ENCODE data around the gene PLEKHG4. TPM values are rescaled to one million over a fixed set of nuclear protein-coding genes. Genes with fewer than 3 reads are reported as not detected.

PLEKHG4 gene
- total and polyA plus RNA-seq, 9 of the 15 experiments (the other 6 are each of a cell fraction or from before 2014, with no cell fraction given): 3.7 to 36.8 (median 17.9) TPM

DNA sequence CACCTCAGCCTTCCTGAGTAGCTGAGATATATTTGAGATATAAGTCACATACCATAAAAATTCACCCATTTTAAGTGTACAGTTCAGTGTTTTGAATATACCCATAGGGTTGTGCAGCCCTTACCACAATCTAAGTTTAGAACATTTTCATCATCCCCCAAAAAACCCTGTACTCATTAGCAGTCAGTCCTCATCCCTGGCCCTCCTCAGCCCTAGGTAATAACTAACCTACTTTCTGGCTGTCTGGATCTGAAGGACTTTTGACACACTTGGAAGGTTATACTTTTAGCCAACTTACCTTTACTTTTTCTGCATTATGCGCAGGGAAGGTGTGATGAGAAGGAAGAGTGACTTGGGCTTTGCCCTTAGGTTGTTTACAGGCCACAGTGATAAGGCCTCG is 4.0 kb upstream of the PLEKHG4 start:
- no peak overlapping the region for H3K4me3 ChIP-seq

More for the DNA sequence above, 4.0 kb upstream of the PLEKHG4 start:
- Histone ChIP-seq H2AFZ (ENCODE audit: low read depth, low read length) (no peak overlapping the region), H3K9me3 (replicated peaks; ENCODE audit: control insufficient read depth, insufficient read depth, low read depth, low read length) (no peaks in the 10 kb centered on the region), H3K9me1 (ENCODE audit: control insufficient read depth, insufficient read depth, low read length) (no peaks in the 10 kb centered on the region), H3K4me2 (ENCODE audit: insufficient read depth, low read length) (no peak overlapping the region), H3K36me3 (ENCODE audit: control insufficient read depth, insufficient read depth, low read length) (peaks cover 30% of the 10 kb centered on the region; the same call in 2 of the 3 replicates), H4K20me1 (replicated peaks; ENCODE audit: control insufficient read depth, insufficient read depth, low read length) (no peaks in the 10 kb centered on the region), H3K27me3 (ENCODE audit: control insufficient read depth in 2 of 2, insufficient read depth in 2 of 2, low read length in 2 of 2) (no peaks in the 10 kb centered on the region), H3K9ac (ENCODE audit: insufficient read depth in 1 of 2, low read depth in 2 of 2, low read length in 2 of 2) (no peak overlapping the region), H3K4me1 (replicated peaks in 1 of 2; ENCODE audit: control insufficient read depth in 2 of 2, insufficient read depth in 2 of 2, low read length in 2 of 2) (peaks cover 22 to 38% of the 10 kb centered on the region in 2 experiments), H3K27ac (ENCODE audit: extremely low read depth, low read depth, low read length) (no peak overlapping the region), H3K79me2 (ENCODE audit: control insufficient read depth, insufficient read depth, low read length) (peaks cover 30% of the 10 kb centered on the region)
- TF ChIP-seq NFE2 (IDR thresholded peaks at IDR 0.05; ENCODE audit: low read depth) (no peak), EWSR1 (IDR thresholded peaks at IDR 0.05; ENCODE audit: borderline replicate concordance, low read depth, partially characterized antibody) (no peak), TAF7 (tag; IDR thresholded peaks at IDR 0.05) (no peak), SETDB1 (IDR thresholded peaks at IDR 0.05; ENCODE audit: low read length) (no peak), ZNF507 (tag; conservative IDR thresholded peaks at IDR 0.05) (no peak), ERF (CRISPR knock-in tag; IDR thresholded peaks at IDR 0.05) (no peak), PML (IDR thresholded peaks at IDR 0.05; ENCODE audit: low read length) (no peak), HCFC1 (IDR thresholded peaks at IDR 0.05; ENCODE audit: low read depth, low read length) (no peak)
- TF ChIP-seq, protein P1, sequence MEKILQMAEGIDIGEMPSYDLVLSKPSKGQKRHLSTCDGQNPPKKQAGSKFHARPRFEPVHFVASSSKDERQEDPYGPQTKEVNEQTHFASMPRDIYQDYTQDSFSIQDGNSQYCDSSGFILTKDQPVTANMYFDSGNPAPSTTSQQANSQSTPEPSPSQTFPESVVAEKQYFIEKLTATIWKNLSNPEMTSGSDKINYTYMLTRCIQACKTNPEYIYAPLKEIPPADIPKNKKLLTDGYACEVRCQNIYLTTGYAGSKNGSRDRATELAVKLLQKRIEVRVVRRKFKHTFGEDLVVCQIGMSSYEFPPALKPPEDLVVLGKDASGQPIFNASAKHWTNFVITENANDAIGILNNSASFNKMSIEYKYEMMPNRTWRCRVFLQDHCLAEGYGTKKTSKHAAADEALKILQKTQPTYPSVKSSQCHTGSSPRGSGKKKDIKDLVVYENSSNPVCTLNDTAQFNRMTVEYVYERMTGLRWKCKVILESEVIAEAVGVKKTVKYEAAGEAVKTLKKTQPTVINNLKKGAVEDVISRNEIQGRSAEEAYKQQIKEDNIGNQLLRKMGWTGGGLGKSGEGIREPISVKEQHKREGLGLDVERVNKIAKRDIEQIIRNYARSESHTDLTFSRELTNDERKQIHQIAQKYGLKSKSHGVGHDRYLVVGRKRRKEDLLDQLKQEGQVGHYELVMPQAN (IDR thresholded peaks at IDR 0.05; ENCODE audit: borderline replicate concordance): no peak
- TF ChIP-seq, protein P2, sequence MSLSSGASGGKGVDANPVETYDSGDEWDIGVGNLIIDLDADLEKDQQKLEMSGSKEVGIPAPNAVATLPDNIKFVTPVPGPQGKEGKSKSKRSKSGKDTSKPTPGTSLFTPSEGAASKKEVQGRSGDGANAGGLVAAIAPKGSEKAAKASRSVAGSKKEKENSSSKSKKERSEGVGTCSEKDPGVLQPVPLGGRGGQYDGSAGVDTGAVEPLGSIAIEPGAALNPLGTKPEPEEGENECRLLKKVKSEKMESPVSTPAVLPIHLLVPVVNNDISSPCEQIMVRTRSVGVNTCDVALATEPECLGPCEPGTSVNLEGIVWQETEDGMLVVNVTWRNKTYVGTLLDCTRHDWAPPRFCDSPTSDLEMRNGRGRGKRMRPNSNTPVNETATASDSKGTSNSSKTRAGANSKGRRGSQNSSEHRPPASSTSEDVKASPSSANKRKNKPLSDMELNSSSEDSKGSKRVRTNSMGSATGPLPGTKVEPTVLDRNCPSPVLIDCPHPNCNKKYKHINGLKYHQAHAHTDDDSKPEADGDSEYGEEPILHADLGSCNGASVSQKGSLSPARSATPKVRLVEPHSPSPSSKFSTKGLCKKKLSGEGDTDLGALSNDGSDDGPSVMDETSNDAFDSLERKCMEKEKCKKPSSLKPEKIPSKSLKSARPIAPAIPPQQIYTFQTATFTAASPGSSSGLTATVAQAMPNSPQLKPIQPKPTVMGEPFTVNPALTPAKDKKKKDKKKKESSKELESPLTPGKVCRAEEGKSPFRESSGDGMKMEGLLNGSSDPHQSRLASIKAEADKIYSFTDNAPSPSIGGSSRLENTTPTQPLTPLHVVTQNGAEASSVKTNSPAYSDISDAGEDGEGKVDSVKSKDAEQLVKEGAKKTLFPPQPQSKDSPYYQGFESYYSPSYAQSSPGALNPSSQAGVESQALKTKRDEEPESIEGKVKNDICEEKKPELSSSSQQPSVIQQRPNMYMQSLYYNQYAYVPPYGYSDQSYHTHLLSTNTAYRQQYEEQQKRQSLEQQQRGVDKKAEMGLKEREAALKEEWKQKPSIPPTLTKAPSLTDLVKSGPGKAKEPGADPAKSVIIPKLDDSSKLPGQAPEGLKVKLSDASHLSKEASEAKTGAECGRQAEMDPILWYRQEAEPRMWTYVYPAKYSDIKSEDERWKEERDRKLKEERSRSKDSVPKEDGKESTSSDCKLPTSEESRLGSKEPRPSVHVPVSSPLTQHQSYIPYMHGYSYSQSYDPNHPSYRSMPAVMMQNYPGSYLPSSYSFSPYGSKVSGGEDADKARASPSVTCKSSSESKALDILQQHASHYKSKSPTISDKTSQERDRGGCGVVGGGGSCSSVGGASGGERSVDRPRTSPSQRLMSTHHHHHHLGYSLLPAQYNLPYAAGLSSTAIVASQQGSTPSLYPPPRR (CRISPR knock-in tag; IDR thresholded peaks at IDR 0.05; ENCODE audit: borderline replicate concordance): no peak
- TF ChIP-seq, protein P3, sequence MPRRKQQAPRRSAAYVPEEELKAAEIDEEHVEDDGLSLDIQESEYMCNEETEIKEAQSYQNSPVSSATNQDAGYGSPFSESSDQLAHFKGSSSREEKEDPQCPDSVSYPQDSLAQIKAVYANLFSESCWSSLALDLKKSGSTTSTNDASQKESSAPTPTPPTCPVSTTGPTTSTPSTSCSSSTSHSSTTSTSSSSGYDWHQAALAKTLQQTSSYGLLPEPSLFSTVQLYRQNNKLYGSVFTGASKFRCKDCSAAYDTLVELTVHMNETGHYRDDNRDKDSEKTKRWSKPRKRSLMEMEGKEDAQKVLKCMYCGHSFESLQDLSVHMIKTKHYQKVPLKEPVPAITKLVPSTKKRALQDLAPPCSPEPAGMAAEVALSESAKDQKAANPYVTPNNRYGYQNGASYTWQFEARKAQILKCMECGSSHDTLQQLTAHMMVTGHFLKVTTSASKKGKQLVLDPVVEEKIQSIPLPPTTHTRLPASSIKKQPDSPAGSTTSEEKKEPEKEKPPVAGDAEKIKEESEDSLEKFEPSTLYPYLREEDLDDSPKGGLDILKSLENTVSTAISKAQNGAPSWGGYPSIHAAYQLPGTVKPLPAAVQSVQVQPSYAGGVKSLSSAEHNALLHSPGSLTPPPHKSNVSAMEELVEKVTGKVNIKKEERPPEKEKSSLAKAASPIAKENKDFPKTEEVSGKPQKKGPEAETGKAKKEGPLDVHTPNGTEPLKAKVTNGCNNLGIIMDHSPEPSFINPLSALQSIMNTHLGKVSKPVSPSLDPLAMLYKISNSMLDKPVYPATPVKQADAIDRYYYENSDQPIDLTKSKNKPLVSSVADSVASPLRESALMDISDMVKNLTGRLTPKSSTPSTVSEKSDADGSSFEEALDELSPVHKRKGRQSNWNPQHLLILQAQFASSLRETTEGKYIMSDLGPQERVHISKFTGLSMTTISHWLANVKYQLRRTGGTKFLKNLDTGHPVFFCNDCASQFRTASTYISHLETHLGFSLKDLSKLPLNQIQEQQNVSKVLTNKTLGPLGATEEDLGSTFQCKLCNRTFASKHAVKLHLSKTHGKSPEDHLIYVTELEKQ (CRISPR knock-in tag; IDR thresholded peaks at IDR 0.05): no peak
- FAIRE-seq (peak; percentile 11), ATAC-seq (no peak), DNase-seq (ENCODE audit: extremely low read depth in 1 of 4, low spot score in 3 of 4) (no peak)
- BruUV-seq (replicated peaks): TSS peak; percentile 16
- ChIA-PET POLR2A (no interaction called here), CTCF (ENCODE audit: low intra/inter-chr PET ratio) (no interaction called here)
- in situ Hi-C loops (cut with MboI): no loop called here
- intact Hi-C loops (cut with micrococcal nuclease): loop anchor here (5.0 kb wide), 1 partner anchor 38 kb away; no protein-coding TSS in a partner anchor
- 92% methylated on average over 2 of the region's 2 CpGs for WGBS (ENCODE audit: insufficient coverage, low coverage, missing lambda C conversion rate)
